NCI-H748 (cell line): ENCODE results near the gene DCDC2.
"Not testable (repeated sequence)": the region's sequence is repeated elsewhere in the genome, so short reads cannot be mapped to it uniquely, and the experiment has no call there.

Experiments
- DNase-seq: peaks from one replicate; lab custom pipeline; 2025; ENCODE audit not compliant: unreplicated experiment; lab: John Stamatoyannopoulos, UW

Gene DCDC2

GRCh38 chr6:24329022-24329421, 28.8 kb downstream of the DCDC2 start:
- DNase-seq: no peak

- DNase-seq: no peak
Measured at GRCh38 chr6:24327756-24328155, 30.1 kb downstream of the DCDC2 start.

DNA sequence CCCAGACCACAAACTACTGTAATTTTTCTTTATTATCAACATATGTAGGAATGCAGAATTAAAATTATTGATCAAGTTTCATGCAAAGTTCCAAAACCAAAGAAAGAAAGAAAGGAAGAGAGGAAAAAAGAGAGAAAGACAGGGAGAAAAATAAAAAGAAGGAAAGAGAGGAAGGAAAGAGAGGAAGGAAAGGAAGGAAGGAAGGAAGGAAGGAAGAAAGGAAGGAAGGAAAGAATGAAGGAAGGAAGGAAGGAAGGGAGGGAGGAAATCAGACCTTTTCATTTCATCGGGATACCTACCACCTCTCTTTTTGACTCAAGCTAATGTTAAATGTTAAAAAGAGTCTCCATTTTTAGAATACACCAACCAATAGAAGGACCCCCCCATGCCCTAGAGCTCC, 31.9 kb downstream of the DCDC2 start:
- no peak for DNase-seq

- no peak for DNase-seq
Measured at GRCh38 chr6:24324617-24325016, 33.2 kb downstream of the DCDC2 start.

DNA sequence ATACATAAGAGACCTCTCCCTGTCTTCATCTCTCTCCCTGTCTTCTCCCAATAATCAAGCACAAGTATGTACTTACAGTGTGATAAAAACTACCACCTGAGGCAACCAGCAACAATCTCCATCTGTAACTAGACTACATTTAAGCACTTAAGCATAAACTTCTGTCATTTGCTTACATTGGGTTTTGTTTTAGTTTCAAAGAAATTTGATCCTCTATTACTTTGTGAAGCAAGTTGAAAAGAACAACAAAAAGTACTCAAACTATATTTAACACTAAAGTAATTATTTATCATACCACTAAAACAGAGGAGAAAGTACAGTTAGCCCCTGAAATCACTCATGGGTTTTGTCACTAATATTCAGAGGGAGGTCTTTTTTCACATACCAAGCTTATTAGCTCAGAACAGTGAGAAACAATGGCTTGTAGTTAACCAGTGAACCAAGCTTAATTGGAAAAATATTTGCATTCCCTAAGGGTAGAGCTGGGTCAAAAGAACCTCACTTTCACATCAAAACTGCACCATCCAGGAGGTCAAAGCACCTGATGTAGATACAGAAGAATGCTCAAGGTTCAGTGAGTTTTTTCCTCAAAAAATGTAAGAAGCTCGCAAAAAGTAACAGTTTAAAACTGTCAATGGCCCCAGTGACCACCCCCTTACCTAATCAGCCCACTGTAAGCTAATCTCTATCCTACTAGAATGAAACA, 34.1 kb downstream of the DCDC2 start:
- DNase-seq: no peak

DNA sequence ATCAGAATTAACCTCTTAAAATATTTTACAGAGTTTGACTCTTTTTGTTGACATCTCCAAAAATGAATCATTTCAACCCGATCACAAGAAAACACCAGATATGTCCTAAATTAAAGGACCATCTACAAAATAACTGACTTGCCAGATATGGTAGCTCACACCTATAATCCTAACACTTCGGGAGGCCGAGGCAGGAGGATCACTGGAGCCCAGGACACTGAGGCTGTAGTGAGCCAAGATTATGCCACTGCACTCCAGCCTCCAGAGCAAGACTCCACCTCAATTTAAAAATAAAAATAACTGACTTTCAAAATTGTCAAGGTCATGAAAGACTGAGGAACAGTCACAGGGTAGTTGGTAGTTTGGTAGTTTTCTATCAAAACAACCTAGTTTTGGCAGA, 34.9 kb downstream of the DCDC2 start:
- no peak for DNase-seq

DNA sequence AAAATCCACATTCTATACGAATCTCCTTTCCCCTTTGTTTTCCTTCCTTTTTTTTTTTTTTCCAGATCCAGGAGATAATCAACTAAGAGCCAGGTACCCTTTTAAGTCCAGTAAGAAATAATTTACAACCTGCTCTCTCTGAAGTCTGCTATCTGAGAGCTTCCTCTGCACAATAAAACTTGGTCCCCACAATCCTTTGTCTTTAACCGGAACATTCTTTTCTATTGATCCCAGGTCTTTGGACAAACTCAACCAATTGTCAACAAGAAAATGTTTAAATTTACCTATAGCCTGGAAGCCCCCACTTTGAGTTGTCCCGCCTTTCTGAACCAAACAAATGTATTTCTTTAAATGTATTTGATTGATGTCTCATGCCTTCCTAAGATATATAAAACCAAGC, 35.4 kb downstream of the DCDC2 start:
- not testable (repeated sequence) for DNase-seq

DNA sequence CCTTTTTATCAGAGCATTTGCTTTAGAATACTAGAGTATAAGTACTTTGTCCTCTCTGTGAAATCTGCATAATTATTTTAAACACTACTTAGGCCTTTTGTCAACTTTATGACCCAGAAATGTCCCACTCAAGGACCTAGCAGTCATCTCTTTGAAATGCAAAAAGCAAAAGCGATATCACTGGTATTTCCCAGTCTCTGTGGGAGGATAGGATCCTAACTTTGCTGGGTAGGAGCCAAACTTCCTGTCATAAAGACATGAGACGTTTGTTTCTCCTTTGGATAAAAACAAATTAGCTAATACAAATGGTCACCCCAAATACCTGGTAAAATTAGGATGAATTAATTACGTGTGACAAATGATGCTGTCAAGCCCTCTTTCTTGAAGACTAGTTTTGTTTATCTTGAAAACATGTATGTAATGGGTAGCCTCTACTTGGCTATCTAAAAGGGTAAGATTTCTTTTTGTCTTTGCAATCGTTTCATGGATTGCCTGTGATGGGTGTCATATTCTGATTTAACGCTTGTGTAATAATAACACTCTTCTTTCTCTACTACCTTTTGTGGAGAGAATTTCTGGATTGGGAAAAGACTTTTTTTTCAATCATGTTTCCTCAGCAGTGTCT, 36.2 kb downstream of the DCDC2 start:
- no peak for DNase-seq

DNA sequence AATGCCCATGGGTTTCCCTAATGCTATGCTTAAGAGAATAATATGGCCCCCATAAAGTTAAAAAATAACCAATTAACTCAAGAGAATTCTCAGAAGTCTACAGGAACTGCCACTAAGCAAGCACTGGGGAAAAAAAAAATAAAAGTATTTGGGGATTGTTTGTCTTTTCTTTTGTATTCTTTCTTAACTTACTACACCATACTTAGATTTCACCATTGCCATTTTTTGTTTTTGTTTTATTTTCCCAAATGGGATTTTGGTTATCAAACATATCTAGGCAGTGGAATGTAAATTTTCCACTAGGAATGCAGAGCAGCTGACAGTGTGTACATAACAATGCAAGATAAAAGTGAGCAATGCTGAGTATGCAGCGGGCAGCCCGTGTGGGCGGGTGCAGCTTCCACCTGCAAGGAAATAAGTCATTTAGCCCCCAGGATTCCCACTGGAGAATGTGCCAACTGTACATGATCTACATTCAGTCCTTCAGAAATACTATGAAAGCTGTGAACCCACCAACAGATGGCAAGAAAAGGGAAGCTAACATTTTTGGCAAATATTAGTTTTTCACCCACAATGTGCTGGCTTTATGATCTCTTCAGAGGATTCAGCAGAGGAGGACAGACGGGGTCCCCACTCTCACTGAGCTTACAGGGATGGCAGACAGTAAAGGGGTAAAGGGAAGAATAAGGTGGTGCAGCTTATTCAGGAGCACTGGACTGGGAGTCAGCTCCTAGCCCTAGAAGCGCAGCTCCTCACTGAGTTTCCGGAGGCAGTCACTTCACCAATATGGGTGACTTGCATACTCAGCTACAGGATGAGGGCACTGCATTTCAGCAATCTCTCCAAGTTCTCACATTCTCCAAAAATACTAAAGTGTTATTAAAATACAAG, 44.4 kb downstream of the DCDC2 start:
- no peak for DNase-seq

- not testable (repeated sequence) for DNase-seq
Measured at GRCh38 chr6:24311775-24312174, 46.1 kb downstream of the DCDC2 start.

GRCh38 chr6:24307881-24308280, 50.0 kb downstream of the DCDC2 start:
- no peak for DNase-seq

GRCh38 chr6:24306936-24307335, 50.9 kb downstream of the DCDC2 start:
- no peak for DNase-seq

- DNase-seq: no peak
Measured at GRCh38 chr6:24306038-24306437, 51.8 kb downstream of the DCDC2 start.

DNA sequence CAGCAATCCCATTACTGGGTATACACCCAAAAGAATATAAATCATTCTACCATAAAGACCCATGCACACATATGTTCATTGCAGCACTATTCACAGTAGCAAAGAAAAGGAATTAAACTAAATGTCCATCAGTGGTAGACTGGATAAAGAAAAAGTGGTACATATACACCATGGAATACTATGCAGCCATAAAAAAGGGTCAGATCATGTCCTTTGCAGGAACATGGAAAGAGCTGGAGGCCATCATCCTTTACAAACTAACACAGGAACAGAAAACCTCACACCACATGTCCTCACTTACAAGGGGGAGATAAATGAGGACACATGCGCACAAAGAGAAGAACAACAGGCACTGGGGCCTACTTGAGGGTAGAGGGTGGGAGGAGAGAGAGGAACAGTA, 60.9 kb downstream of the DCDC2 start:
- DNase-seq: no peak

DNA sequence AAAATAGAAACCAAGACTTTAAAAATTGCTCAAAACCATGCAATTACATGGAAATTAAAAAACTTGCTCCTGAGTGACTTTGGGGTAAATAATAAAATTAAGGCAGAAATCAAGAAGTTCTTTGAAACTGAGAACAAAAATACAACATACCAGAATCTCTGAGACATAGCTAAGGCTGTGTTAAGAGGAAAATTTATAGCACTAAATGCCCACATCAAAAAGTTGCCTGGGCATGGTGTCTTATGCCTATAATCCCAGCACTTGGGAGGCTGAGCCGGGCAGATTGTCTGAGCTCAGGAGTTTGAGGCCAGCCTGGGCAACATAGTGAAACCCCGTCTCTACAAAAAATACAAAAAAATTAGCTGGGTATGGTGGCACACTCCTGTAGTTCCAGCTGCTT, 64.0 kb downstream of the DCDC2 start:
- not testable (repeated sequence) for DNase-seq

GRCh38 chr6:24287239-24287638, 70.6 kb downstream of the DCDC2 start:
- no peak for DNase-seq

DNA sequence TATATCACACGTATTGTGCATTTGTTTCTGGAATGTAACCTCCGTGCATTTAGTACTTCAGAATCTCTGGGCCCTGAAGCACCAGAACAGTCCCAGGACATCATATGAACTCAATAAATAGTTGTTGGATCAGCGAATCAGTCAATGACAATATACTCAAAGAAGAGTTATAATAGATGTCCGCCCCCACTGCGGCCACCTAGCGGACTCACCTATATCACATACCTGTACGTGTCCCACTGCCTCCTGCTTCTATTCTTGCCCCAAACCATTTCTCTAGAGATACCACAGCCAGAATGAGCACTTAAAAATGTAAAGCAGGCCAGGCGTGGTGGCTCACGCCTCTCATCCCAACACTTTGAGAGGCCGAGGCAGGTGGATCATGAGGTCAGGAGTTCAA, 73.9 kb downstream of the DCDC2 start:
- DNase-seq: no peak

DNA sequence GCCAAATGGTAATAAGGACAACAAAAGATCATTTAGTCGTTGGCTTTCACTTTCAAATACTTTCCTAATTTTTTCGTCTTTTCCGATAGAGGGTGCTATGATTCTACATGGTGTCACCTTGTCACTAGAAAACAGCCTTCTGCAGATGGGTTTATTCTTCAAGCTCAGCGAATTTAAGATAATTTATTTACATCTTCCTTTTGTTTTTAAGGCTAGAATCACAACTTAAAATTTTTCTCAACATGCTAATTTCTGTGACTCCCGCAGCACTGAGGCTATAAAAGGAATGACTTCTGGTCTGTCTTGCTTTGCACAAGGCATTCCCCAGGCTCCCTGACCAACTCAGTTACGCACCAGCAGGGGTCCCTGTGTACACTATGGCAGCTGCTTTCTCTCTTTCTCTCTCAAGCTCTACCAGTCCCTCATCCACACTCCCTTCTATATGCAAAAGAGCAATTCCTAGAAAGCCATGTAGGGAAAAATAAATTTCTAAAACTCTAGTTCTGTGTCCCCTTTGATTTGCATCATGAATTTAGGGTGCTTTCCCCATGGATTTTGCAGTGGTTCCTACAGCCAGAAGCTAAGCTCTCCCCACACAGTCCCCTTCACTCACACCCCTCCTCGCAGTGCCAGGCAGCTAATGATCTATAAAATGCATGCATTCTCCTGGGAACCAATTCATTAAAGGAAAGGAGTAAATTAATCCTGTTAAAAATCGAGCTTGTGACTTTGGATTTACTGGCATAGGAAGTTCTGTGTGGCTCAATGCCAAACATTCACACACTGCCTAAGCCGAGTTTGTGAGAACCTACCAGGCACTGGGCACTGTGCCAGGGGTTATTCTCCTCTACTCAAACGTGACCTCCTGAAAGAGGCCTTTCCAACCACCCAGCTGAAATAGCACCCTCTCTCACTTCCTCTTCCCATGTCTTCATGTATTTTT, 74.5 kb downstream of the DCDC2 start:
- peak; percentile 98 for DNase-seq

DNA sequence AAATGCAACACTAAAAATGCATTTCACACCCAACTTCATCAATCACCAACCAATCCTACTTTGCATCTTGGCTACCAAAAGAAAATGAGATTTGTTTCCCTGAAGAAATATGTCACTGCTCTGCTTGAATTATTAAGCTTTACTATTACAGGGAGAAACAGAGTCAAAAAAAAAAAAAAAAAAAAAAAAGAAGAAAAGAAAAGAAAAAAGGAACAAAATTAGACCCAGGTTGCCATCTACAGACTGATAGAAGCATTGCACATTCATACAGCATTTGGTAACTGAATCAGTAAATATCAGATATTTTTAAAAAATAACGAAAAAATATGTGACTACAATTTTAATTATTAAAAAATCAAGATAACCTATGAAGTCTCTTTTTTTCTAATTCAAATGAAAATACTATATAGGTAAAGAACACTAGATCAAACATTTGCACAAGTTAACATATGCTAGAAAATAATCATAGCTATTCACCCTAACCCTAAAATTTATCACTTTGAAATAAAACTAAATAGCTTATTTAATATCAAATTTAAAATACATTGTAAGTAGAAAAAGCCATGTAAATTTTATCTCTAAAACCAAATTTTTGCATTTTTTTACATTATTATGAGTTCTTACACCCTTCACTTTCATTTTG, 83.3 kb downstream of the DCDC2 start:
- DNase-seq: peak; percentile 15

DNA sequence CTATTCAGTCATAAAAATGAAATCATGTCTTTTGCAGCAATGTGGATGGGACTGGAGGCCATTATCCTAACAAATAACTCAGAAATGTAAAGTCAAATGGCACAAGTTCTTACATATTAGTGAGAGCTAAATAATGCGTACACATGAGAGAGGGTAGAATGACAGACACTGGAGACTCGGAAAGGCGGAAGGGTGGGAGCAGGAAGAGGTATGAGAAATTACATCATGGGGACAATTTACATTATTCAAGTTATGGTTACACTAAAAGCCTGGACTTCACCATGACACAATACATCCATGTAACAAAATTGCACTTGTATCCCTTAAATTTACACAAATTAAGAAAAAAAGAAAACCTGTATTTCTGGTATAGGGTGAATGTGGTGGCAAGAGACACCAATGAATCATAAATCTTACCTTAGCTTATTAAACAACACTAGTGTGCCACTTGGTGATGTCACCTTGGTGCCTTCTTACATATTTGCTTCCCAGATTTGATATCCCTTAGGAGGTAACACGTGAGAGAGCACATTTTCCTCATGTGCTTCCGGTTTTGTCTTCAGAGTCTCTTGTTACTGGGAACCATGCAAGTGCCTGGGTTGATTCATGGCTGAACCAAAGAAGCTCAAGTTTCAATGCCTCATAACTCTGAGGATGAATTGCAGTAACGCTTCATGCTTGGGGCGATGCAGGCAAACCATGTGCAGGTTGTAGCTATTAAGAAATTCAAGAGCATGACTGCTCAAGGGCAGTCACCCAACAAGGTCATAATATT, 84.6 kb downstream of the DCDC2 start:
- no peak for DNase-seq
